Stimulated activated CD8-positive, alpha-beta memory T cell treated with anti-CD3 and anti-CD28 coated beads, Interleukin-7, amount 100 ng/mL, for 24 hours (primary cell): ENCODE measurements around the gene TMEM134.

Experiments
- DNase-seq: peaks from one replicate; pipeline ENCODE4 v3.0.0-alpha.2; 2020; ENCODE audit warnings: low read depth

The TMEM134 gene

DNA sequence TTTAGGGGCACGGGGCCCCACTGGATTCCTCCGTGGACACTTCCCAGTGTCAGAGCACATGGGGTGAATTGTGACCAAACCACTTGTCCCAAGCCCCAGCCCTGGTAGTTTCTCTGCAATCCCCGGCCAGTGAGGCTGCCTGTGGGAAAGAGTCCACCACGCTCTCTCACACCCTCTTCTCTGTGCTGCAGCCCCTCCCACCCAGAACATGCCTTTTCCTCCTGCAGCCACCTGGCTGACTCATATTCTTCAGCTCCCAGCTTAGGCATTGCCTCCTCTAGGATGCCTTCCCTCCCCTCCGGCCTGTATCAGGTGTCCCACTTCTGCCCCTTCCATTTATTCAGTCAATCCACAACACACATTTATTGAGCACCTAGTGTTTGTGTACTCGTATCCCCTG, 46.2 kb downstream of the TMEM134 start:
- no peak for DNase-seq

DNA sequence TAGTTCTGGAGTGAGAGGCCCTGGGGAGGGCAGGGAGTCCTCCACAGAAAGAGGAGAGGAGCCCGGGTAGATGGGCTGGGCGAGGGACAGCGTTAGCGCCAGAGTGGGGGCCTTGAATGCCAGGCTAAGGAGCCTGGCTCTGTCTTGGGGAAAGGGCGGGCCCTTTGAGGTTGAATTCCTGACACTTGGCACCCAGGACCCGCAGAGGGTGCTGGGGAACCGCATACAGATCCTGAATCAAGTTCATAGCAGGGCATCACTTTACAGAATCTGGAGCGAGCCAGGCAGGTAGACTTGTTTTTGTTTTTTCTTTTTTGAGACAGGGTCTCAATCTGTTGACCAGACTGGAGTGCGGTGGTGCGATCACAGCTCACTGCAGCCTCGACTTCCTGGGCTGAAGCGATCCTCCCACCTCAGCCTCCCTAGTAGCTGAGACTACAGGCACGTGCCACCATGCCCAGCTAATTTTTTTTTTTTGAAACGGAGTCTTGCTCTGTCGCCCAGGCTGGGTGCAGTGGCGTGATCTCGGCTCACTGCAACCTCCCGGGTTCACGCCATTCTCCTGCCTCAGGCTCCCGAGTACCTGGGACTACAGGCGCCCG, 47.5 kb downstream of the TMEM134 start:
- no peak for DNase-seq

DNA sequence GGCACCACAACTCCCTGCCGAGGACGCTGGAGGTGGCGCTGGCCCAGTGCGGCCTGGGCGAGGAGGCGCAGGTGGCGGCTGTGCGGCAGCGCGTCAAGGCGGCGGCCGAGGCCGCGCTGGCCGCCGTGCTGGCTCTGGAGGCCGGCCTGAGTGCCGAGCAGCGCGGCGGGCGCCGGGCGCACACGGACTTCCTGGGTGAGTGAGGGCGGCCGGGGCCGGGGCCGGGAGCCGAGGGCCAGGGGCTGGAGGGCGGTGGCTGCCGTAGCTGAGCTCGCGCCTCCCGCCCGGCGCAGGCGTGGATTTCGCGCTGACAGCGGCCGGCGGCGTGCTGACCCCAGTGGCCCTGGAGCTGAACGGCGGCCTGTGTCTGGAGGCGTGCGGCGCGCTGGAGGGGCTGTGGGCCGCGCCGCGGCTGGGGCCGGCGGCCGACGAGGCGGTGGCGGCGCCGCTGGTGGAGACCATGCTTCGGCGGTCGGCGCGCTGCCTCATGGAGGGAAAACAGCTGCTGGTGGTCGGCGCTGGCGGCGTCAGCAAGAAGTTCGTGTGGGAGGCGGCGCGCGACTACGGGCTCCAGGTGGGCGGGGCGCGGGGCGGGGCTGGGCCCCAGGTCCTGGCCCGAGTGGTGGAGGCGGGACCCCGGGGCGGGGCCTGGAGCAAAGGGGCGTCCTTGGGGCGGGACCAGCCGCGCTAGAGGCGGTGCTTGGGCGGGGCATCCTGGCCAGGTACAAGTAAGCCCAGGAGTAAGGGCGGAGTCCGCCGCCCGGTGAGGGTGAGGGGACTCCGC, 48.2 kb downstream of the TMEM134 start:
- DNase-seq: peak; percentile 97

DNA sequence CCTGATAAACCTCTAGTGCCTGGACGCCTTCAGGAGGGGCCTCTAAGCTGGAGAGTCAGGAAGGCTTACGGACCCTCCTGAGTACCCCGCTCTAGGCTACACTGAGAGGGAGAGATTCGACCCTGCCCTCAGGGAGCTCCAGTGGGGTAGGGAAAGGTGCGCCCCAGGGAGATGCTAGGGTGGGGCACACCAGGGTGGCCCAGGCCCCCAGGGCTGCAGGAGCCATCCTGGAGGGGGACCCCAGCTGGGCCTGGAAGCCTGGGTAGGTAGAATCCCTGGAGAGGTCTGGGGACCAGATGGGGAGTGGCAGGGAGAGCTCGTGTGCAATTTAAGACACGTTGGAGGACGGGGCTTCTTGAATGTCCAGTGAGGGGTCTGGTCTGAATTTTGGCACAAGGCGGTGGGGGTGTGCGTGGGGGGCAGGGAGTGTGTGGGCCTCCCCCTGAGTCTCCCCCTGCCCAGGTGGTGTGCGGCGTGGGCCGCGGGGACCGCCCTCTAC, 48.9 kb downstream of the TMEM134 start:
- no peak for DNase-seq

DNA sequence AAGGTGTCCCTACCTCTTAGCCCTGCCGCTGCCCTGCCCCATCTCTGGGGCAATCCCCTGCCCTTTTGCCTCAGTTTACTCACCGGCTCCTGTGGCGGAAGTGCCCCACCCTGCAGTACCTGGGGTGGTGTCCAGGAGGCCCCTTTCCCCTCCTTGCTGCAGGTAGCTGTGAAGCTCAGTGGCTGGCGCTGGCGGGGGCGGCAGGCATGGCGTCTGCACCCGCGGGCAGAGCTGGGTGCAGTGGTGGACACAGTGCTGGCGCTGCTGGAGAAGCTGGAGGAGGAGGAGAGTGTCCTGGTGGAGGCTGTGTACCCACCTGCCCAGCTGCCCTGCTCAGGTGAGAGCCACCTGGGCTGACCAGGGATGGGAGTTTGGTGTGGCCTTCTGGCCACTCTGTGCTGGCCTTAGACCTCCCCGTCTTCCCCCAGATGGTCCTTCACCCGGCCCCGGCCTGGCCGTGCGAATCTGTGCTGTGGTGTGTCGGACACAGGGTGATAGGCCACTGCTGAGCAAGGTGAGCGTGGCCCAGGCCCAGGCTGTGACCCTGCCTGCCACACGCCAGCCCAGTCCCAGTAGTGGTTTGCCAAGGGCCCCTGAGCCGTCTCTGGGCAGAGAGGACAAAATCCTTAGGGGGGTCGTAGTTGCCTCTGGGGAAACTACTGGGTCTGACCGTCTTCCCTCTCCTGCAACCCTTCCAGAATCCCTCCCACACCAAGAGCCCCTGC, 49.6 kb downstream of the TMEM134 start:
- no peak for DNase-seq

DNA sequence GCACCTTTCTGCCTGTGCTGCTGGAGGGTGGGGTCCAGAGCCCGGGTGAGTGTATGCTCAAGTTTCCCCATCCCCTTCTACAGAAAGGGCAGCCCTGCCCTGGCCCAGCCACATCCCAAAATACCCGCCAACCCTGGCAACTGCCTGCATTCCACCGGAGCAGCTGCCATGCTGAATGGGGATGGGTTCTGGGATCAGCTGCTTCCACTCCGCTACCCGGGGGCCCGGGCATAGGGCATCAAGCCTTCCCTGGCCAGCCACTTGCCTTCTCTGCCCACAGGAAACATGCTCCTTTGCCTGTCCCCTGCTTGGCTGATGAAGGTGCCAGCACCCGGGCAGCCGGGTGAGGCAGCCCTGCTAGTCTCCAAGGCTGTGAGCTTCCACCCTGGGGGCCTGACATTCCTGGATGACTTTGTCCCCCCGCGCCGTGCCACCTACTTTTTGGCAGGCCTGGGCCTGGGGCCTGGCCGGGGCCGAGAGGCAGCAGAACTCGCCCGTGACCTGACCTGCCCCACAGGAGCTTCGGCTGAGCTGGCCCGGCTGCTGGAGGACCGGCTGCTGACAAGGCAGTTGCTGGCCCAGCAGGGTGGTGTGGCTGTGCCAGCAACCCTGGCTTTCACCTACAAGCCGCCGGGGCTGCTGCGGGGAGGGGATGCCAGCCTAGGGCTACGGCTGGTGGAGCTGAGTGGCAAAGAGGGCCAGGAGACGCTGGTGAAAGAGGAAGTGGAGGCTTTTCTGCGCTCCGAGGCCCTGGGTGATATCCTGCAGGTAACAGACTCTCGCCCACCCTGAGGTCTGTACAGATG, 50.4 kb downstream of the TMEM134 start:
- no peak for DNase-seq

DNA sequence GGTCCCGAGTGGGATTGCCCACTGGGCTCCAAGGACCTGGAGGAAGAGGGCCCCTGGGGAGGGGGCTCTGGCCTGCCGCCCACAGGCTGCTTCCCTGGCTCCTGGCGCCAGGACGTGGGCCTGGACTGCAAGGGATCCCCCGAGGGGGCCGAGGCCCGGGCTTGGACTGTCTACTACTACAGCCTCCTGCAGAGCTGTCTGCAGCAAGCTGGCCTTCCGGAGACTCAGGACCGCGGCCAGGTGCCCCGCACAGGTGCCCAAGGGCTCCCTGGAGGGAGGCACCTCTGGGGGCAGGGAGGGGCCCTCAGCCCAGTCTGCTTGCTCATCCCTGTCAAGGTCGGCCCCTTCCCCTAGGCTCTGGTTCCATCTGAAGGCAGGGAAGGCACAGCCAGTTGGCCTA, 51.6 kb downstream of the TMEM134 start:
- DNase-seq: no peak

DNA sequence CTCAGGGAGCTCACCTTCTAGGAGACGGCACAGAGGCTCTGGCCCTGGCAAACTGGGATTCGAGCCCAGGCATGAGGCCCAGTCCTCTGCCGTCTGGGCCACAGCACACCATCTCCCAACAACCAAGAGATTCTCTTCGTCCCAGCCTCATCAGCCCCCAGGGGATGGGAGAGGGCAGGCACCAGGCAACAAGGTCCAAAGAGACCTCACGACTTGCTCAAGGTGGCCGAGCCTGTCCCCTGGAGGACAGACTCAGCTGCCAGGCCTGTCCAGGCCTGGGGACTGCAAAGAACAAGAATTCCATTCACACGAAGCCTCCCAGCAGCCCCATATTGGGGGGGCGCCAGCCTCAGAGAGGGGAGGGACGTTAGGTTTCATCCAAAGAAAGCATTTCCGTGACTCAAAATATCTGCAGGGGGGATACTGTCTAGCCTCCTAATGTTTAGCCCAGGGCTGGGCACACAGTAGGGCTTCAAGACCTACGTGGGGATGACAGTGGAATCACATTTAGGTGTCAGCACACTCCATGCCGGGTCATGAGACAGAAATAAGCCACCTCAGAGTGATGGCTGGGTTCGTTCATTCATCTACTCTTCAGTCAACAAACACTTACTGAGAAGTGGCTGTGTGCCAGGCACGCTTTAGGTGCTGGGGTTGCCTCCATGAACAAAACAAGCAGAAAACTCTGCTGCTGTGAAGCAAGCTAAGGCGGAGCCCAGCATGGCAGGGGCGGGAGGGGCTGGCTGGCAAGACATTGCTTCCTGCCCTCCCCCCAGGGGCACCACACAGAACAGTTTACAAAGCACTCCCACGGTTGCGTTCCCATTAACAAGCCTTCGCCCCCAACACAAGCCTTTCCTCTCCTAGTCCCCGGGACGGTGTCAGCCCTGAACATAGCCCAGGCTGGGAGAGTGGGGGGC, 52.4 kb downstream of the TMEM134 start:
- DNase-seq: no peak

DNA sequence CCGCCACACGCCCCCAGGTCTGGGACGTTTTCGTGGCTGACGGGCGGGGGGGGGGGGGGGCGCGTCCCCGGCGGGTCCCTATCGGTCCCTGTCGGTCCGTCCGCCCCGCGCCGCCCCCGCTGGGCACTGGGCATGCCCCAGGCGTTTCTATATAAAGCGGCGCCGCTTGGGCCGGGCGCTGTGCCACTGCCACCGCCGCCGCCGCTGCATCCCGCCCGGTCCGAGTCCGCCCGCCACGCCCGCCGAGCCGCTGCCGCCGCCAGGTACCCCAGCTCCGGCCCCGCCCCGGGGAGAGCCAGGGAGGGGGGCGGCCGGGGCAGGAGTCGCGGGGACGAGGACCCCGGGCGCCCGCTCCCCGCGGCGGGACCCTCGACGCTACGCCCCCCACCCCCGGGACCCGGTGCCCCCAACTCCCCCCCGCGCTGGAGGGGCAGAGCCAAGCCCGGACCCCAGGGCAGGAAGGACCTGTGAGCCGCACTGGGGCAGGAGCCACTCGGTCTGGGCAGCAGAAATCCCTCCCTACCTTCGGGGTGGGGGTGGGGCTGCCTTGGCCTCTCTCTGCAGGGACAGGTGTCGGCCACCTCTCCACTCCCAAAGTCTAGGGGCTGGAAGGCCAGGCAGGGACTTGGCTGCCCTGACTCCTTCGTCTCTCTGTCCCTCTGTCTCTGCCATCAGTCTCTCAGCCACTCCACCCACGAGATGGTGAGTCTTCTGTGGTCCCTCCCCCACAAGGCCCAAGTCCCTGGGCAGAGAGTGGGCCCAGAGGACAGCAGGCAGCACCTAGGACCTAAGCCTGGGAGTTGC, 53.3 kb downstream of the TMEM134 start, which contains the start of gene CARNS1:
Gene CARNS1 (plus strand): TSS at position 178 of the 804 bp plus-strand sequence. CDS start 522 bp downstream, at position 700.
- DNase-seq: no peak

DNA sequence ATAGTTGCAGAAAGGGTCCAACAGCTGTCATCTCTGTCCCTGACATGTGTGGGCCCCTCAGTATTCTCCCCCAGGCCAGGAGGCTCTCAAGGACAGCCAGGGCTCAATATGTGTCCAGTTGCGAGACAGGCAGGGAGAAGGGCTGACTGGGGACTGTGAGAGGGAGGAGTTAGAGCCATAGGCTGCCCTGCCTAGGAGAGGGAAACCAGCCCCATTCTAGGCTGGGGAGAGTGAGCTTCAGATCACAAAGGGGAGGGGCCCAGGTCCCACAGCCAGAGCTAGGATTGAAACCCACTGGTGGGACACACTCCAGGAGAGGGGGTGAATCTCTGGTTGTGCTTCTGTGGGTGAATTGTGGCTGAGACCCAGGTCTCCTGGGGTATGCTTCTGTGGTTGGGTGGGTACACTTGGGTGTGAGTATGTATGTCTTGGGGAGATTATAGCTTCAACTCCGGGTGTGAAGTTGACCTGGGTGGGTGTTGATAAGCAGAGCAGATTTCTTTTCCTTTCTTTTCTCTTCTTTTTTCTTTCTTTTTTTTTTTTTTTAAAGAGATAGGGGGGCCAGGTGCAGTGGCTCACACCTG, 55.7 kb downstream of the TMEM134 start:
- no peak for DNase-seq

DNA sequence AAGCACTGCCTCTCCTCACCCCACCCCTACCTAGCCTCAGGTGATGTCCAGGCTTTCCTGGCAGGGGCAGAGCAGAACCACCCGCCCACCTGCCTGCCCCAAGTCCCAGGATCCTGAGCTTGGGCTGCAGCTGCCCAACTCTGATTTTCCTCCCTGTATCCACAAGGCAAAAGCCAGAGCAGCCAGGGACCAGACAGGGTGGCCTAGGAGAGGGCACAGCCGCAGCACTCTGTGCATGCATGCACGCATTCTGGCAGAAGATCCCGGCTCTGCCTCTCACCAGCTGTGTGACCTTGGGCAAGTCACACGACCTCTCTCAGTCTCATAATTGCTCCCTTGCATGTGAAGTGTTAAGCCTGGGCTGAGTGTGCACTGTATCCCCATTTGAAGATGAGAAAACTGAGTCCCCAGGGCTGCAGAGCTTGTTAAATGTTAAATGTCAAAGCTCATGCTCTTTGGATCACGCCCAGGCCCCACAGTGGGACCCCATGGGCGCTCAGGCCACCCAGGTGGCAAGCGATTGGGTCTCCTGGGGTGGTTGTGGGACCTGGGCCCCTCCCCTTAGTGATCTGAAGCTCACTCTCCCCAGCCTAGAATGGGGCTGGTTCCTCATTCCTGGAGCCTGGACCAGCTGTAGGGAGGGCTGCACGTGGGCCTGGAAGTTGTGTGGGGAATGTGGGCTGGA, 56.4 kb downstream of the TMEM134 start:
- DNase-seq: no peak

DNA sequence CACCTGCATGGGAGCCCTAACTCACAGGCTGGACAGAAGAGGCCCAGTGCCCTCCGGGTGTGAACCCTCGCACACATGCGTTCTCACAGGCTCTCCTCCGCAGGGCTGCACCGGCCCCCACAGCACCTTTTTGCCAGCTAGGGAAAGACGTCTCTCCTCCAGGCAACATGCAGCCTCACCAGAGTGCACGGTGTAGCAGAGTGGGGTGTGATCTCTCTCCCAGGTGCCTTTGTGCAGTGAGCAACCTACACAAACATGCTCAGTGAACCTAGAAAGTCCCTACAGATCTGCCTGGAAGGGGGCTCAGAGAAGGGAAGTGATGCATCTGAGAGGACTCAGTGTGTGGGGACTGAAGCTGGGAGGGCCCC, 57.3 kb downstream of the TMEM134 start:
- DNase-seq: no peak
